Measurements from ENCODE around the gene DNAH7.

GRCh38 chr2:195727106-195727505 lies 341.5 kb downstream of the DNAH7 start:
- TF ChIP-seq EGR1 (IDR thresholded peaks at IDR 0.05; ENCODE audit: borderline replicate concordance in 1 of 2, low read depth in 2 of 2, low read length in 2 of 2) (no peak), NR2C2 (IDR thresholded peaks at IDR 0.05; ENCODE audit: borderline replicate concordance, control insufficient read depth, insufficient read length, low read depth) (no peak), JUND (IDR thresholded peaks at IDR 0.05; ENCODE audit: low read depth, low read length) (no peak), ZZZ3 (IDR thresholded peaks at IDR 0.05; ENCODE audit: control insufficient read depth, insufficient read length, low read depth) (no peak), BHLHE40 (IDR thresholded peaks at IDR 0.05; ENCODE audit: borderline replicate concordance in 1 of 2, low read depth in 2 of 2, low read length in 1 of 2) (no peak), SIN3A (IDR thresholded peaks at IDR 0.05; ENCODE audit: low read depth, low read length) (no peak), EP300 (IDR thresholded peaks at IDR 0.05; ENCODE audit: borderline replicate concordance in 1 of 2, control insufficient read depth in 1 of 2, low read depth in 2 of 2, low read length in 2 of 2) (no peak), USF2 (IDR thresholded peaks at IDR 0.05; ENCODE audit: borderline replicate concordance, low read depth, low read length) (no peak), TAF1 (IDR thresholded peaks at IDR 0.05; ENCODE audit: borderline replicate concordance, low read depth, low read length) (no peak), NRF1 (conservative IDR thresholded peaks at IDR 0.05; ENCODE audit: low read depth, low read length) (no peak)
- TF ChIP-seq, protein P1, sequence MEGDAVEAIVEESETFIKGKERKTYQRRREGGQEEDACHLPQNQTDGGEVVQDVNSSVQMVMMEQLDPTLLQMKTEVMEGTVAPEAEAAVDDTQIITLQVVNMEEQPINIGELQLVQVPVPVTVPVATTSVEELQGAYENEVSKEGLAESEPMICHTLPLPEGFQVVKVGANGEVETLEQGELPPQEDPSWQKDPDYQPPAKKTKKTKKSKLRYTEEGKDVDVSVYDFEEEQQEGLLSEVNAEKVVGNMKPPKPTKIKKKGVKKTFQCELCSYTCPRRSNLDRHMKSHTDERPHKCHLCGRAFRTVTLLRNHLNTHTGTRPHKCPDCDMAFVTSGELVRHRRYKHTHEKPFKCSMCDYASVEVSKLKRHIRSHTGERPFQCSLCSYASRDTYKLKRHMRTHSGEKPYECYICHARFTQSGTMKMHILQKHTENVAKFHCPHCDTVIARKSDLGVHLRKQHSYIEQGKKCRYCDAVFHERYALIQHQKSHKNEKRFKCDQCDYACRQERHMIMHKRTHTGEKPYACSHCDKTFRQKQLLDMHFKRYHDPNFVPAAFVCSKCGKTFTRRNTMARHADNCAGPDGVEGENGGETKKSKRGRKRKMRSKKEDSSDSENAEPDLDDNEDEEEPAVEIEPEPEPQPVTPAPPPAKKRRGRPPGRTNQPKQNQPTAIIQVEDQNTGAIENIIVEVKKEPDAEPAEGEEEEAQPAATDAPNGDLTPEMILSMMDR (IDR thresholded peaks at IDR 0.05 in 2 of 3, conservative IDR thresholded peaks at IDR 0.05 in 1 of 3; ENCODE audit: control insufficient read depth in 2 of 3, extremely low read depth in 1 of 3, insufficient read depth in 1 of 3, low read depth in 3 of 3, low read length in 3 of 3) = no peak
- TF ChIP-seq, protein P2, sequence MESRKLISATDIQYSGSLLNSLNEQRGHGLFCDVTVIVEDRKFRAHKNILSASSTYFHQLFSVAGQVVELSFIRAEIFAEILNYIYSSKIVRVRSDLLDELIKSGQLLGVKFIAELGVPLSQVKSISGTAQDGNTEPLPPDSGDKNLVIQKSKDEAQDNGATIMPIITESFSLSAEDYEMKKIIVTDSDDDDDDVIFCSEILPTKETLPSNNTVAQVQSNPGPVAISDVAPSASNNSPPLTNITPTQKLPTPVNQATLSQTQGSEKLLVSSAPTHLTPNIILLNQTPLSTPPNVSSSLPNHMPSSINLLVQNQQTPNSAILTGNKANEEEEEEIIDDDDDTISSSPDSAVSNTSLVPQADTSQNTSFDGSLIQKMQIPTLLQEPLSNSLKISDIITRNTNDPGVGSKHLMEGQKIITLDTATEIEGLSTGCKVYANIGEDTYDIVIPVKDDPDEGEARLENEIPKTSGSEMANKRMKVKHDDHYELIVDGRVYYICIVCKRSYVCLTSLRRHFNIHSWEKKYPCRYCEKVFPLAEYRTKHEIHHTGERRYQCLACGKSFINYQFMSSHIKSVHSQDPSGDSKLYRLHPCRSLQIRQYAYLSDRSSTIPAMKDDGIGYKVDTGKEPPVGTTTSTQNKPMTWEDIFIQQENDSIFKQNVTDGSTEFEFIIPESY (IDR thresholded peaks at IDR 0.05) = no peak
- TF ChIP-seq, protein P3, sequence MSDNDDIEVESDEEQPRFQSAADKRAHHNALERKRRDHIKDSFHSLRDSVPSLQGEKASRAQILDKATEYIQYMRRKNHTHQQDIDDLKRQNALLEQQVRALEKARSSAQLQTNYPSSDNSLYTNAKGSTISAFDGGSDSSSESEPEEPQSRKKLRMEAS (IDR thresholded peaks at IDR 0.05; ENCODE audit: low read depth, low read length) = no peak
- TF ChIP-seq, protein P4, sequence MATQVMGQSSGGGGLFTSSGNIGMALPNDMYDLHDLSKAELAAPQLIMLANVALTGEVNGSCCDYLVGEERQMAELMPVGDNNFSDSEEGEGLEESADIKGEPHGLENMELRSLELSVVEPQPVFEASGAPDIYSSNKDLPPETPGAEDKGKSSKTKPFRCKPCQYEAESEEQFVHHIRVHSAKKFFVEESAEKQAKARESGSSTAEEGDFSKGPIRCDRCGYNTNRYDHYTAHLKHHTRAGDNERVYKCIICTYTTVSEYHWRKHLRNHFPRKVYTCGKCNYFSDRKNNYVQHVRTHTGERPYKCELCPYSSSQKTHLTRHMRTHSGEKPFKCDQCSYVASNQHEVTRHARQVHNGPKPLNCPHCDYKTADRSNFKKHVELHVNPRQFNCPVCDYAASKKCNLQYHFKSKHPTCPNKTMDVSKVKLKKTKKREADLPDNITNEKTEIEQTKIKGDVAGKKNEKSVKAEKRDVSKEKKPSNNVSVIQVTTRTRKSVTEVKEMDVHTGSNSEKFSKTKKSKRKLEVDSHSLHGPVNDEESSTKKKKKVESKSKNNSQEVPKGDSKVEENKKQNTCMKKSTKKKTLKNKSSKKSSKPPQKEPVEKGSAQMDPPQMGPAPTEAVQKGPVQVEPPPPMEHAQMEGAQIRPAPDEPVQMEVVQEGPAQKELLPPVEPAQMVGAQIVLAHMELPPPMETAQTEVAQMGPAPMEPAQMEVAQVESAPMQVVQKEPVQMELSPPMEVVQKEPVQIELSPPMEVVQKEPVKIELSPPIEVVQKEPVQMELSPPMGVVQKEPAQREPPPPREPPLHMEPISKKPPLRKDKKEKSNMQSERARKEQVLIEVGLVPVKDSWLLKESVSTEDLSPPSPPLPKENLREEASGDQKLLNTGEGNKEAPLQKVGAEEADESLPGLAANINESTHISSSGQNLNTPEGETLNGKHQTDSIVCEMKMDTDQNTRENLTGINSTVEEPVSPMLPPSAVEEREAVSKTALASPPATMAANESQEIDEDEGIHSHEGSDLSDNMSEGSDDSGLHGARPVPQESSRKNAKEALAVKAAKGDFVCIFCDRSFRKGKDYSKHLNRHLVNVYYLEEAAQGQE (IDR thresholded peaks at IDR 0.05; ENCODE audit: low read depth, low read length) = no peak
